ENCODE data around the gene FAM177A1.
"Not testable (repeated sequence)": the region's sequence is repeated elsewhere in the genome, so short reads cannot be mapped to it uniquely, and the experiment has no call there.

FAM177A1 gene

DNA sequence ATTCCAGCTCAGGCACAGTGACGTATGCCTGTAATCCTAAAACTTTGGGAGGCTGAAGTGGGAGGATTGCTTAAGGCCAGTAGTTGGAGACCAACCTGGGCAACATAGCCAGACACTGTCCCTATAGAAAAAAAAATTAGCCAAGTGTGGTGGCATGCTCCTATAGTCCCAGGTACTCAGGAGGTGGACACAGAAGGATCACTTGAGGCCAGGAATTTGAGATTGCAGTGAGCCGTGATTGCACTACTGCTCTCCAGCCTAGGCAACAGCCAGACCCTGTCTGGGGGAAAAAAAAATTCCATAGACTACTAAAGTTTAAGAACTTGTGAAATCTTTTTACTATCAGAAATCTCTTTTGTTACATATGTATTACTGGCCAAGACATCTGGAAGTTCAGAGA lies 6.6 kb downstream of the FAM177A1 start:
- no peak overlapping the region for H3K27ac ChIP-seq
- CTCF ChIA-PET = no interaction called here
- POLR2A ChIA-PET (ENCODE audit: low non-redundant PET) = no interaction called here
- TF ChIP-seq, protein P1, sequence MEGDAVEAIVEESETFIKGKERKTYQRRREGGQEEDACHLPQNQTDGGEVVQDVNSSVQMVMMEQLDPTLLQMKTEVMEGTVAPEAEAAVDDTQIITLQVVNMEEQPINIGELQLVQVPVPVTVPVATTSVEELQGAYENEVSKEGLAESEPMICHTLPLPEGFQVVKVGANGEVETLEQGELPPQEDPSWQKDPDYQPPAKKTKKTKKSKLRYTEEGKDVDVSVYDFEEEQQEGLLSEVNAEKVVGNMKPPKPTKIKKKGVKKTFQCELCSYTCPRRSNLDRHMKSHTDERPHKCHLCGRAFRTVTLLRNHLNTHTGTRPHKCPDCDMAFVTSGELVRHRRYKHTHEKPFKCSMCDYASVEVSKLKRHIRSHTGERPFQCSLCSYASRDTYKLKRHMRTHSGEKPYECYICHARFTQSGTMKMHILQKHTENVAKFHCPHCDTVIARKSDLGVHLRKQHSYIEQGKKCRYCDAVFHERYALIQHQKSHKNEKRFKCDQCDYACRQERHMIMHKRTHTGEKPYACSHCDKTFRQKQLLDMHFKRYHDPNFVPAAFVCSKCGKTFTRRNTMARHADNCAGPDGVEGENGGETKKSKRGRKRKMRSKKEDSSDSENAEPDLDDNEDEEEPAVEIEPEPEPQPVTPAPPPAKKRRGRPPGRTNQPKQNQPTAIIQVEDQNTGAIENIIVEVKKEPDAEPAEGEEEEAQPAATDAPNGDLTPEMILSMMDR (conservative IDR thresholded peaks at IDR 0.05; ENCODE audit: low read depth) = no peak
- no peak for DNase-seq (ENCODE audit: low spot score)

DNA sequence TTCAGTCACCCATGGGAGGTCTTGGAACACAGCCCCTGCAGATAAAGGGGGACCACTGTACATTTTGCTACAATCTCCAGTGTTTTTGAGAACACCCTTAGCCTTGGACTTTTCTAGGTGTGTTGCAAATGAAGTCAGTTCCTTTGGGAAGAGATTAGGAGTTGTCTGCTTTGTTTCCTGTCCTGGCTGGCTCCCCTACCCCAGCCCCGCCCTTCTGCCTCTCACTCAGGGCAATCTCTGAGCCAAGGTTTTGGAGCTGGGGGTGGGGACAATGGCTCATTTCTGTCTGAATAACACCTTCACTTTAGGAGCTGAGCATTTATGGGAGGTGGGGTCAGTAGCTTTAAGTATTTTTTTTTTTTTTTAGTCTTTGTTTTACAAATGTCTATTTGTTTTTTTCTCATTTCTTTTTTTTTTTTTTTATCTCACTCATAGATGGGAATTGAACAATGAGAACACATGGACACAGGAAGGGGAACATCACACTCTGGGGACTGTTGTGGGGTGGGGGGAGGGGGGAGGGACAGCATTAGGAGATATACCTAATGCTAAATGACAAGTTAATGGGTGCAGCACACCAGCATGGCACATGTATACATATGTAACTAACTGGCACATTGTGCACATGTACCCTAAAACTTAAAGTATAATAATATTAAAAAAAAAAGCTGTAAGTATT lies 15.2 kb downstream of the FAM177A1 start:
- CTCF ChIA-PET = interaction anchor here (0.6 kb wide), 1 partner anchor 391 kb away, joined by 3 read pairs; no protein-coding TSS in a partner anchor
- H3K27ac ChIP-seq = peak overlapping the region; percentile 73
- peak; percentile 59 for DNase-seq (ENCODE audit: low spot score)
- POLR2A ChIA-PET (ENCODE audit: low non-redundant PET) = not testable (repeated sequence)

- DNase-seq (ENCODE audit: low spot score); POLR2A ChIA-PET (ENCODE audit: low non-redundant PET); H3K27ac ChIP-seq: not testable (repeated sequence)
- CTCF ChIA-PET = interaction anchor here (0.7 kb wide), 1 partner anchor 25 kb away, joined by 3 read pairs; no protein-coding TSS in a partner anchor
These were observed 19.7 kb downstream of the FAM177A1 start for GRCh38 chr14:35065731-35066130.

DNA sequence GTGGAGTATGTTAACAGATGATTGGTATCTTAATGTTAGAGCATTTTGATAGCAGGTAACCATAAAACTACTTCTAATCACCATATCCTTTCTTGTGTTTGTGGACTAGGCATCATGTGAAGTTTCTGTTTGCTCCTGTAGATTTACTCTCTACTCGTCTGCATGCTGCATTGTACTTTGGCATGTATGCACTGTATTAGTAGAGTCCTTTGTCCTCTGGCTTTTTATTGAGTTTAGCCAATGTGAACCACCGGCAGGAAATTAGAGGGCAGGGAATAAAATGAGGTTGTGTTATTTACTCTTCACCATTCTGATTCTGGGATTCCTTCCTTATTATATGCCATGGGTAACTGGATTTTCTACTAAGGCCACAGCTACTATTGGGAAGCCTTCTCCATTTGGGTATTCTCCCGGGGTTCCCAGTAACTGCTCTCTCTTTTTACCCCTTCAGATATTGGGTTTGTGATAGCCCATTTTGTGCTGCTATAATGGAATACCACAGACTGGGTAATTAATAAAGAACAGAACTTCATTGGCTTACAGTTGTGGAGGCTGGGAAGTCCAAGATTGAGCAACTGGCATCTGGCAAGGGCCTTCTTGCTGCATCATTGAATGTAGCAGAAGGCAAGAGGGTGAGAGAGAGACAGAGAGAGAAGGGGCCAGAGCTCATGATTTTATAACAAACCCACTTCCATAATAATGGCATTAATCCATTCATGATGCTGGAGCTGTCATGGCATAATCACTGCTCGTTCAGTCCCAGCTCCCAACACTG lies 22.4 kb downstream of the FAM177A1 start:
- H3K27ac ChIP-seq = no peak overlapping the region
- no peak for DNase-seq (ENCODE audit: low spot score)
- CTCF ChIA-PET = interaction anchor here (0.7 to 0.8 kb wide), 2 partner anchors 9 to 75 kb away, joined by 3 to 5 read pairs; no protein-coding TSS in a partner anchor
- POLR2A ChIA-PET (ENCODE audit: low non-redundant PET) = no interaction called here
- TF ChIP-seq, protein P1 (conservative IDR thresholded peaks at IDR 0.05; ENCODE audit: low read depth) = no peak

GRCh38 chr14:35072226-35072625 lies 26.2 kb downstream of the FAM177A1 start:
- no peak for DNase-seq (ENCODE audit: low spot score)
- POLR2A ChIA-PET (ENCODE audit: low non-redundant PET) = no interaction called here
- H3K27ac ChIP-seq = no peak overlapping the region
- TF ChIP-seq, protein P1 (conservative IDR thresholded peaks at IDR 0.05; ENCODE audit: low read depth) = no peak
- CTCF ChIA-PET = no interaction called here

DNA sequence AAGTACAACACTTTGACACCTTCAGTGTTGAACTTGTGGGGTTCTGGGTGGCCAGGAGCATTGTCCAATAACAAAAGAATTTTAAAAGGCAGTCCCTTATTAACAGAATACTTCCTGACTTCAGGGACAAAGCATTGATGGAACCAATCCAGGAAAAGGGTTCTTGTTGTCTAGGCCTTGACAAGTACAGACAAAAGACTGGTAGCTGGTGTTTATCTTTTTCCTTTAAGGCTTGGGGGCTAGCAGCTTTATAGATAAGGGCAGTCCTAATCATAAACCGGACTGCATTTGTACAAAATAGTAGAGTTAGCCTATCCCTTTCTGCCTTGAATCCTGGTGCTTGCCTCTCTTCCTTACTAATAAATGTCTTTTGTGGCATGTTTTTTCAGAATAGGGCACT lies 27.4 kb downstream of the FAM177A1 start:
- POLR2A ChIA-PET (ENCODE audit: low non-redundant PET) = no interaction called here
- CTCF ChIA-PET = no interaction called here
- H3K27ac ChIP-seq = no peak overlapping the region
- DNase-seq (ENCODE audit: low spot score) = no peak
- TF ChIP-seq, protein P1 (conservative IDR thresholded peaks at IDR 0.05; ENCODE audit: low read depth) = no peak

DNA sequence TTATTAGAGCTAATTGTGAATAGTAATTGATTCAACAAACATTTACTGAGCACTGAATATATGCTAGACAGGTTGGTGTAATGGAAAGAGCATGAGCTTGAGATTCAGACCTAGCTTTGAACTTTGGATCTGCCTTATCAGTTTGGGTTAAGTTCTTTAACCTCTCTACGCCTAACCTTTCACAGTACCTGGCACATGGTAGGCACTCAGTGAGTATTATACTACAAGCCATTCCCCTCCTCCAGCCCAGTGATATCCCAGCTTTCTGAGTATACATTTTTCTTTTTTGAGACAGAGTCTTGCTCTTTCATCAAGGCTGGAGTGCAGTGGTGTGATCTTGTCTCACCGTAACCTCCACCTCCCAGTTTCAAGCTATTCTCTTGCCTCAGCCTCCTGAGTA lies 32.0 kb downstream of the FAM177A1 start:
- DNase-seq (ENCODE audit: low spot score) = no peak
- TF ChIP-seq, protein P1 (conservative IDR thresholded peaks at IDR 0.05; ENCODE audit: low read depth) = no peak
- ChIA-PET CTCF (interaction anchor here (0.5 to 0.6 kb wide), 2 partner anchors 64 to 1299 kb away, joined by 3 read pairs; no protein-coding TSS in a partner anchor), POLR2A (ENCODE audit: low non-redundant PET) (no interaction called here)
- no peak overlapping the region for H3K27ac ChIP-seq
